ENCODE measurements around the gene TMEM150C. TPM values are rescaled to one million over a fixed set of nuclear protein-coding genes. Genes with fewer than 3 reads are reported as not detected.

The TMEM150C gene
- total and polyA plus RNA-seq, 2 donors (not counting 1 experiment from before 2014, with no cell fraction given): 0.24 to 1.2 TPM

GRCh38 chr4:82452026-82452425 is 109.8 kb downstream of the TMEM150C start:
- H3K4me1 ChIP-seq (ENCODE audit: control insufficient read depth, extremely low read depth, insufficient read depth, low read length): no peaks in the 10 kb centered on the region
- no peak overlapping the region for H2AFZ ChIP-seq (ENCODE audit: low read length)
- no peak for DNase-seq (ENCODE audit: low read depth in 2 of 2)
- no peak overlapping the region for H3K4me2 ChIP-seq (ENCODE audit: extremely low read depth, insufficient read depth, low read length)
- H3K36me3 ChIP-seq (ENCODE audit: control insufficient read depth, insufficient read depth, low read length): peaks cover 3% of the 10 kb centered on the region
- H3K9ac ChIP-seq (ENCODE audit: insufficient read depth, low read length): no peak overlapping the region
- no peaks in the 10 kb centered on the region for H3K27me3 ChIP-seq (ENCODE audit: control insufficient read depth, insufficient read depth, low read length)
- H4K20me1 ChIP-seq (ENCODE audit: control insufficient read depth, extremely low read depth, insufficient read depth, low read length): no peaks in the 10 kb centered on the region
- no peak overlapping the region for H3K27ac ChIP-seq (ENCODE audit: insufficient read depth, low read length)
- no peak overlapping the region for H3K4me3 ChIP-seq (replicated peaks in 1 of 4; ENCODE audit: control extremely low read depth in 1 of 4, insufficient read depth in 1 of 4, low read depth in 3 of 4, low read length in 4 of 4)
- TF ChIP-seq CTCF (conservative IDR thresholded peaks at IDR 0.05 in 1 of 2, IDR thresholded peaks at IDR 0.05 in 1 of 2; ENCODE audit: low read depth in 1 of 2, low read length in 2 of 2) (no peak), EZH2 (IDR thresholded peaks at IDR 0.05; ENCODE audit: low read length, missing control alignments) (no peak)
- H3K79me2 ChIP-seq (ENCODE audit: control insufficient read depth, insufficient read depth, low read length): peaks cover 3% of the 10 kb centered on the region
- H3K9me3 ChIP-seq (ENCODE audit: control insufficient read depth, insufficient read depth, low read depth, low read length): no peaks in the 10 kb centered on the region

GRCh38 chr4:82450966-82451755 is 110.6 kb downstream of the TMEM150C start:
- Histone ChIP-seq H3K4me1 (ENCODE audit: control insufficient read depth, extremely low read depth, insufficient read depth, low read length) (no peaks in the 10 kb centered on the region), H3K36me3 (ENCODE audit: control insufficient read depth, insufficient read depth, low read length) (peaks cover 3% of the 10 kb centered on the region), H2AFZ (ENCODE audit: low read length) (no peak overlapping the region), H3K79me2 (ENCODE audit: control insufficient read depth, insufficient read depth, low read length) (peaks cover 5% of the 10 kb centered on the region), H3K9me3 (ENCODE audit: control insufficient read depth, insufficient read depth, low read depth, low read length) (no peaks in the 10 kb centered on the region), H4K20me1 (ENCODE audit: control insufficient read depth, extremely low read depth, insufficient read depth, low read length) (no peaks in the 10 kb centered on the region), H3K4me3 (replicated peaks in 1 of 4; ENCODE audit: control extremely low read depth in 1 of 4, insufficient read depth in 1 of 4, low read depth in 3 of 4, low read length in 4 of 4) (no peak overlapping the region), H3K27ac (ENCODE audit: insufficient read depth, low read length) (no peak overlapping the region), H3K9ac (ENCODE audit: insufficient read depth, low read length) (no peak overlapping the region), H3K27me3 (ENCODE audit: control insufficient read depth, insufficient read depth, low read length) (no peaks in the 10 kb centered on the region), H3K4me2 (ENCODE audit: extremely low read depth, insufficient read depth, low read length) (no peak overlapping the region)
- TF ChIP-seq CTCF (conservative IDR thresholded peaks at IDR 0.05 in 1 of 2, IDR thresholded peaks at IDR 0.05 in 1 of 2; ENCODE audit: low read depth in 1 of 2, low read length in 2 of 2) (no peak), EZH2 (IDR thresholded peaks at IDR 0.05; ENCODE audit: low read length, missing control alignments) (no peak)
- no peak for DNase-seq (ENCODE audit: low read depth in 2 of 2)

GRCh38 chr4:82447886-82448285 is 113.9 kb downstream of the TMEM150C start:
- H3K36me3 ChIP-seq (ENCODE audit: control insufficient read depth, insufficient read depth, low read length): peaks cover 3% of the 10 kb centered on the region
- H3K4me1 ChIP-seq (ENCODE audit: control insufficient read depth, extremely low read depth, insufficient read depth, low read length): no peaks in the 10 kb centered on the region
- no peak overlapping the region for H3K27ac ChIP-seq (ENCODE audit: insufficient read depth, low read length)
- H3K79me2 ChIP-seq (ENCODE audit: control insufficient read depth, insufficient read depth, low read length): peaks cover 14% of the 10 kb centered on the region
- no peak overlapping the region for H3K4me3 ChIP-seq (replicated peaks in 1 of 4; ENCODE audit: control extremely low read depth in 1 of 4, insufficient read depth in 1 of 4, low read depth in 3 of 4, low read length in 4 of 4)
- no peaks in the 10 kb centered on the region for H3K27me3 ChIP-seq (ENCODE audit: control insufficient read depth, insufficient read depth, low read length)
- DNase-seq (ENCODE audit: low read depth in 2 of 2): no peak
- no peak overlapping the region for H2AFZ ChIP-seq (ENCODE audit: low read length)
- no peak overlapping the region for H3K4me2 ChIP-seq (ENCODE audit: extremely low read depth, insufficient read depth, low read length)
- TF ChIP-seq EZH2 (IDR thresholded peaks at IDR 0.05; ENCODE audit: low read length, missing control alignments): no peak
- TF ChIP-seq CTCF (conservative IDR thresholded peaks at IDR 0.05 in 1 of 2, IDR thresholded peaks at IDR 0.05 in 1 of 2; ENCODE audit: low read depth in 1 of 2, low read length in 2 of 2): no peak
- no peaks in the 10 kb centered on the region for H3K9me3 ChIP-seq (ENCODE audit: control insufficient read depth, insufficient read depth, low read depth, low read length)
- H3K9ac ChIP-seq (ENCODE audit: insufficient read depth, low read length): no peak overlapping the region
- no peaks in the 10 kb centered on the region for H4K20me1 ChIP-seq (ENCODE audit: control insufficient read depth, extremely low read depth, insufficient read depth, low read length)
